LHCN-M2 (cell line): ENCODE results near the gene PVALEF. TPM values are rescaled to one million over a fixed set of nuclear protein-coding genes. Genes with fewer than 3 reads are reported as not detected.

Experiments
- DNase-seq: peaks from one replicate; pipeline ENCODE4 v3.0.0-alpha.2; 2012; ENCODE audit warnings: low read depth
- polyA plus RNA-seq: library from polyadenylated mRNA; unstranded; fragments of >200 nt; gene quantifications from one replicate; pipeline ENCODE4 v1.2.1, GENCODE V29; 2012; ENCODE audit warnings: missing spikeins
- total RNA-seq: library from RNA; depleted of rRNA; stranded (reverse); fragments of >200 nt; gene quantifications from 2 replicates; pipeline ENCODE4 v1.2.3, GENCODE V29; 2014; rRNA removed

PVALEF gene
- total RNA-seq, result not detected in 2 replicates
- not detected for polyA plus RNA-seq

DNA sequence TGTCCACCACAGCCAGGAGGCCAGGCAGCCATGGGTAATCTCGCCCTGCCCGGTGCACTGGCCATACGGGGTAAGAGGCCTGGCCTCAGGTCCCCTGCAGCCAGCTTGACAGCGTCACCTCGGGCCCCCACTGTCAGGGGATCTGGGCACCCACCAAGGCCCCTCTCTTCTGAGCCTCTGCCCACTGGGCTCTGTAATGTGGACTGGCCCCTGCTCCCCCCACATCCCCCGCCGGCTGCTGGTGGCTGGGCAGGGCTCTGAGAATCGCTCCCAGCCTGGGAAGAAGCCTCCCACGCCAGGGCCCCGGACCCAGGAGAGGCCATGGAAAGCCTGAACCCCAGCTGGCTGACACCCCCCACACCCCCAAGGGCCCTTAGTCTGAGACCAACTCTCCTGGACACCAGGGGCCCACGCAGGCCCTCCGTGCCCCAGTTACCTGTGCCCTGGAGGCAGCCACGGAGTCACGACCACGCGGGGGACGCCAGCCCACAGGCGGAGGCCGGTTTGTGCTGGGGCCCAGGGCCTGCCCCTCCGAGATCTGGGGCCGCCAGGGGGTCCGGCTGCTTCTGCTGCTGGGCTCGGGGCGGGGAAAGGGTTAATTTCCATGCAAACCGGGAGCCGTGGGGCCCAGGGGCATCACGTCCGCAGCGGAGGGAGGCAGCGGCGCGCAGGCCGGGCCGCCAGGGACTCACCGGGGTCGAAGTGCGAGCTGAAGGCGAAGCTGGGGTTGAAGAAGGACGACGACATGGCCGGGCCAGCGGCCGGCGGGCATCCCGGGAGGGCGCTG, at the start of gene PVALEF:
PVALEF (plus strand) TSS at position 262 of the 787 bp plus-strand sequence. CDS start 15,720 bp downstream, outside the sequence.
- DNase-seq, result no peak

GRCh38 chr17:81115749-81116464, 49.4 kb upstream of the PVALEF start:
- no peak for DNase-seq

- no peak for DNase-seq
These were observed 48.6 kb upstream of the PVALEF start for GRCh38 chr17:81116704-81117103.

DNA sequence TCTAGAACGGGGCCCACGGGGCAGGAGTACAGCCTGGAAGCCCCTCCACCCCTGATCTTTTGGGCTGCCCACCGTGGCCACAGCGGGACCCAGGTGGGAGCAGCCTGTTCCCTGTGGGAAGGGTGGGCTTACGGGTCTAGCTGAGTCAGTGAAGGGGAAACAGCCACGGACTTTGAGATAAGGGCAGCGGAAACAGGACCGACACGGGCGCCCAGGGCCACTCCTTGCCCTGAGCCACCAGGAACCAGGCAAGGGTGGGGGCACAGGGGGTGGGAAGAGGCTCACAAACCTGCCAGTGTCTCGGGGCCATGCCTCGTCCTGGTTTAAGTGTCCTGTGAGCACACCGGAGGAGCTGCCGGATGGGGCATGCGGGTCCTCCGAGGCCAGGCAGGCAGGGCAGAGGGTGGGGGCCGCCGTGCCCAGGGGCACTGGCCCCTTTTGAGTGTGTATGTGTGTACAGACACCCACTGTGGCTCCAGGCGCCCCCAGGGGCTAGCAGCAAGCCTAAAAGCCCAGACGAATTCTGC, 47.6 kb upstream of the PVALEF start:
- no peak for DNase-seq

DNA sequence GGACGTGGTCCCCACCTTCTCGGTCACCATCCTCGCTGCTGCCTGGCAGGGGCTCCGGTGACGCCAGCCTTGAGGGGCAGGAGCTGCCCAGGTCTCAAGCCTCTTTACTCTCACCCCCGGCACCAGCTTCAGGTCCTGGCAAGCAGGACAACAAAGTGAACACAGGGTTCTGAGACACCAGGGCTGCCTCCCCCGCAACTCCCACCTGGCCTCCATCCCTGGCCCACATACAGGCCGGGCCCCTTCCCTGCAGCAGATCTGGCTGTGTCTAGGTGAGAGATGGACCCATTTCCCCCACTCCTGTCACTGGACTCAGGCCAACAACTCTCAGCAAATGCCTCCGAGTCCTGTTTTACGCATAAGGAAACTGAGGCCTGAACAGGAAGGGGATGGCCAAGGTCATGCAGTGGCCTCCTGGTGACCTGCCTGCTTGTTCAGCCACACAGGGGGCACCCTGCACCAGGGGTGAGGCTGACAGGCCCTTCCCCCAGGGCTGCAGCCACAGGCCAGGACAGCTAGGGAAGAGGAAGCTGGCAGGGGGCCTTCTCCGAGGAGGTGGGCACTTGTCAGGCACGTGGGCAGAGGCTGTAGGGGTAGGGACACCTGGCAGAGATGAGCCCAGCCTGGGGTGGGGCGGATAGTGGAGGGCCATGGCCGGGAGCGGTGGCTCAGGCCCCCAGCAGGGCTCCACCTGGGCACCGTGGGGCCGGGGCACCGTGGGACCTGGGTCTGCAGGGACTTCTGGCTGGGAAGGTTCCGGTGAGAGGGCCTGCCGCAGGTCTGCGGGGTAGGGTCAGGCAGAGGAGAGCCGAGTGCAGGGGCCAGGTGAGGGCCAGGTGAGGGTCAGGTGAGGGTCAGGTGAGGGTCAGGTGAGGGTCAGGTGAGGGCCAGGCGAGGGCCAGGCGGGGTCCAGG, 46.7 kb upstream of the PVALEF start:
- no peak for DNase-seq

- DNase-seq, result peak; percentile 61
These were observed 45.8 kb upstream of the PVALEF start for GRCh38 chr17:81119223-81120148.

- DNase-seq, result no peak
These were observed 45.2 kb upstream of the PVALEF start for GRCh38 chr17:81120149-81120484.

- no peak for DNase-seq
These were observed 44.3 kb upstream of the PVALEF start for GRCh38 chr17:81120695-81121621.

DNA sequence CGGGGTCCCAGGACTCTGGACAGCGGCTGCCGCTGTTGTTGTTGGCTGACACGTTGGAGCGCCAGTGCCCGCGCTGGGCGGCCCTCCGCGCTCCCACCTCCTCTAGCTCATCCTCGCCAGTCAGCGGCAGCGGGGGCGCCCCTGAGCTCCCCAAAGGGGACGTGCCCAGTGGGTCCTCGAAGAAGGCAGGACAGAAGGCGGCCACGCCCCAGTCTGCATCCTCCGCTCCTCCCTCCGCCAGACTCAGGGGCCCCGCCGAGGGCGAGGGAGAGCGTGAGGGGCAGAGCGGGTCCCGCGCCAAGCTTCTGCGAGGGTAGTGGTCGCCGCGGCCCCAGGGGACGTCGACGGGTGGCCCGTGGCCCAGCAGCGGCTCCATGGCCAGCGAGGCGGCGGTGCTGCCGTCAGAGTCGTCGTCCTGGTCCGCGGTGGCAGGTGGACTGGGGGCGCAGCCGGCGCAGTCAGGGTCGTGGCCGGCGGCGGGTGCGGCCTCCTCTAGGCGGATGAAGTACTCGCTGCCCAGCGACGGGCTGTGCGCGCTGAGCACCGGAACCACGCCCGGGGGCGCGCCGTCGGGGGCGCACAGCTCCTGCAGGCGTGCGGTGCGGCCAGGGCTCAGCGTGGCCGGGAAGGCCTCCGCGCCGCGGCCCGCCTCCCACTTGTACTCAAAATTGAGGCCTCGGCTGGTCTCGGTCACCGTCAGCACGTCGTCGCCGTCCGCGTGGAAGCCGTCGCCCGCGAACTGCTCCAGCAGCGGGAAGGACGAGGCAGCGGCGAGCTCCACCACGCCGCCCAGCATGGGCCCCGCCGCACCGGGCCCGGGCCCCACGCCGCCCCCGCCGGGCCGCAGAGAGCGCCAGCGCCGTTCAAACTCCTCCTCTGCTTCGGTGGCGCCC, 43.2 kb upstream of the PVALEF start:
- no peak for DNase-seq

GRCh38 chr17:81123052-81124048, 42.0 kb upstream of the PVALEF start:
- no peak for DNase-seq

DNA sequence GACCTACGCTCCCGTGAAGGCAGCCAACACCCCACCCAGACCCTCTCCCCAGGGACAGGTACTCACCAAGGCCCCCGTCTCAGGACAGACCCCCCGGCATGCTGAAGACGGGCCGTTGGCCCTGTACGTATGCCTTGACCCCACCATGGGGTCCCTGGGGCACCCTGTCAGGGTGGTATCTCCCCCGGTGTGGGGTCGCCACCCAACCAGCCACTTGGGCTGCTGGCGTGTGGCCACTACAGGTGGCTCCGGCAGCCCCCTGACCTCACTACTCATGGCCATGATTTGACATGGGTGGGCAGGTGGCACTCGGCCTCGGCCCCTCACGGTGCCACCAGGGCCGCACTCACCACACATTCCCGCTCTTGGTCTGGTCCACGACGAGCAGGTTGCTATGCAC, 40.9 kb upstream of the PVALEF start:
- no peak for DNase-seq

- peak; percentile 83 for DNase-seq
These were observed 39.7 kb upstream of the PVALEF start for GRCh38 chr17:81125573-81126081.

DNA sequence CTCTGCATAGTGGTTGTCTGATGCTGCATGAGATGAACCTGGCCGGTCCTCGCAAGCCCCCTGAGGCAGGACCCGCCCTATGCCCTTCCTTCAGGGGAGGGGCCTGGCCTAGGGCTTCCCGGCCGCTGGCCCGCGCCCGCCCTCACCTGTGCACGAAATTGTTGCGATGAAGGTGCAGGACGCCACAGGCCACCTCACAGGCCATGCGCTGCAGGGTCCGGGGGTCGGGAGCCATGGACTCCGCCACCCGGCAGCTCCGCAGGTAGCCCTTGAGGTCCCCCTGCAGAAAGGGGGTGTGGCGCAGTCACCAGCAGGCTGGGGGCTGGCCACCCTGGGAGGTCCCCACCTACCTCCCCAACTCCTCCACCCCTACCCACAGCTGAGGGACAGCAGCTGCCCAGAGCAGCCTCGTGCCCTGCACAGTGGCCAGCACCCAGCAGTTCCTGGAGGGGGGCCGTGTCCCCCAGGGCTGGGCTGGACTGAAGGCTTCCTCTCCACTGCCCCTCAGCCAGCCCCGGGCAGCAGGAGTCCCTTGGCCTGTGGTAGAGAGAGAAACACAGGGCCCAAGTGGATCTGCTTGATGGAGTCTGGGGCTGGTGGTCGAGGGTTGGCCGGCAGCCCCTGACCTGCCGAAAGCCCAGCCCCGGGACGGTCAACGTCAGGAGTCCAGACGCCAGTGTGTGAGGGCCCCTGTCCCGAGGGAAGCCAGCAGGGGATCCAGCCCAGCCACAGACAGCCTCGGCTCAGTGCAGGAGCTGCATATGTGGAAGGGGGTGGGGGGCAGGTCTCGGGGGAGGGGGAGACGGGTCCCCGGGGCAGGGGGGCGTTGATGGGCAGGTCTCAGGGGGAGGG, 38.8 kb upstream of the PVALEF start:
- no peak for DNase-seq

DNA sequence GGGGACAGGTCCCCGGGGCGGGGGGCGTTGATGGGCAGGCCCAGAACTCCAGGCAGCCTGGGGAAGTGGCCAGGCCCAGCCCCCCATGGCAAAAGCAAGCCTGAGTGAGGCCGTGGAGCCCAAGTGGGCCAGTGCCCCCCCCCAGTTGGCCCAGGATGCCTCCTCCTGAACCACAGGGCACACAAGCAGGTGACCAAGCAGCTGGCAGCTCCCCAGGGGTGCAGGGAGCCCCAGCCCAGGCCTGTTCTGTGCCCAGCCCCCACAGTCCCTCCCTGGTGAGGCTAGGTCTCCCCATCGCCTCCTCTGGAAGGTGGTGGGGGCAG, 38.2 kb upstream of the PVALEF start:
- DNase-seq, result no peak

- no peak for DNase-seq
These were observed 37.7 kb upstream of the PVALEF start for GRCh38 chr17:81127526-81128177.

DNA sequence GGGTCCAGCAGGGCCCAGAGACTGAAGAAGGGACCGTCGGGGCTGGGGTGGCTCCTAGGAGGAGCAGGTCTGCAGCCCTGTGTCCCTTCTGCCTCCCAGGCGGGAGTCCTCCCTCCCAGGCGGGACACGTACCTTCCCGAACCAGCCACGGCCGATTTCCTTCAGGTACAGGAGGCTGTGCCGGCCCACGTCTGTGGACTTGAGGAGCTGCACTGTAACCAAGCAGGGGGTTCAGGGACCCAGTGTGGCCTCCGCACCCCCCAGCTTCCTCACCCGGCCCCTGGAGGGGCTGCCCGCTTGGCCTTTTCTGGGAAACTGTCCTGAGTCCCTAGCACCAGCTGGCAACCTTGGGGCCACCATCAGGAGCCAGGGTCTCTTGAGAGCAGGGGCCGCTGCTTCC, 37.0 kb upstream of the PVALEF start:
- no peak for DNase-seq
